GM10266 (cell line): ENCODE measurements around the gene BDNF.

Source experiments
- DNase-seq: peaks from one replicate; pipeline ENCODE4 v3.0.0; 2012; ENCODE audit errors: extremely low spot score
- CTCF ChIP-seq: IDR thresholded peaks from 2 replicates; pipeline ENCODE4 v1.5.1; 2012; ENCODE audit warnings: mild to moderate bottlenecking, low read depth; ENCODE audit not compliant: control insufficient read depth, insufficient read depth; ENCODE audit errors: missing control alignments

BDNF gene

GRCh38 chr11:27616711-27617110, 83.5 kb downstream of the BDNF start:
- DNase-seq, result no peak
- no peak for TF ChIP-seq CTCF

GRCh38 chr11:27615833-27616232, 84.4 kb downstream of the BDNF start:
- no peak for TF ChIP-seq CTCF
- DNase-seq, result no peak

DNA sequence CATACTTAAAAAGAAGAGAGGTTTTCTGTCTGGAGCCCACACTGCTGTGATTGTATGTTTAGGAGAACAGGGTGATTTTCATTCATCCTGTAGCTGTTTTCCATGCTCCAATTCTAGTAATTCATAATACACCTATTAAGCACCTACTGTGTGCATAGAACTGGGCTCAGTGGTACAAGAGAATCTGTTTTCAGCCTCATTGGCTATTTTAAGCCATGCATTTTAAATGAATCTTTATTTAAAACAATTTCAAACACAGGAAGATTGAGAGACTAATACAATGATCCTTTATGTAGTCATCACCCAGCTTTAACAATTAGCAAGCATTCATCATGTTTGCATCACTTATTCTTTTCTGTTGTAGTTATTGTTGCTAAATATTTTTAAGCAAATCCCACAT, 86.2 kb downstream of the BDNF start:
- TF ChIP-seq CTCF, result no peak
- no peak for DNase-seq

- no peak for TF ChIP-seq CTCF
- DNase-seq, result no peak
Measured at GRCh38 chr11:27612932-27613880, 87.0 kb downstream of the BDNF start.

GRCh38 chr11:27611947-27612455, 88.3 kb downstream of the BDNF start:
- DNase-seq, result no peak

DNA sequence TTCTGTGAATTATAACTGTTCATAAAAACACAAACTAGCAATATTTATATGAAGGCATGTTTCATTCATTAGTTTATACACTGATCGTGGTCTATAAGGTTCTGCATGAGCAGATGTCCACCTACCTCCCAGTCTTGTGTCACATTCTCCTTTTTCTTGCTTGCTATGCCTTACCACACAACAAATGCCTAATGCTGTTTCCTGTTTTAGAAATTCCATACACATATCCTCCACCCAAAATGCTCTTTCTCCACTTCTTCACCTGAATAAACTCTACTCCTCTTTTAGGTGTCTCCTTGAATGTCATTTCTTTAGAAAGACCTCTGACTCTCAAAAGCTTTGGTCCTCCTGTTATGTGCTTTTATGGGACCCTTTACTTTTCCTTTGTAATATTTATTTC, 88.9 kb downstream of the BDNF start:
- DNase-seq, result no peak
- TF ChIP-seq CTCF, result no peak

More at GRCh38 chr11:27611947-27612455, 88.3 kb downstream of the BDNF start:
- no peak for TF ChIP-seq CTCF

DNA sequence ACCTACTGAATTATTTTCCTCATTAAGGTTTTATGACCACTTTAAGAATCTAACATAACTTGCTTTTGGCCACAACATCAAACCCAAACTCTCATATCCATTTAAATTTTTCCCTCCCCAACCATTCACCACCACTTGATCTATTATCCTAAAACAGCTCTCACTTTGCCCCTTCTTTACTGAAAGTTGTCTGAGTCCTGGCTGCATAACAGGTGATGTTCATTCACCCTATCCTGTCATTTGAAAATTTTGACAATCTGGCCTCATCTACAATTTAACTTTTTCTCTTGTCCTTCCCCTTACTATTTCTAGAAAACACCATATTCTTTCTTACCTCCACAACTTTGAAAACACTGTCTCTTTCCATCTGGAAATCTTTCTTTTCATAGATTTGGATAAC, 89.3 kb downstream of the BDNF start:
- no peak for DNase-seq
- TF ChIP-seq CTCF, result no peak
